ENCODE measurements around the gene CSMD2.

Gene CSMD2

GRCh38 chr1:33971913-33972312 is 193.1 kb downstream of the CSMD2 start:
- Histone ChIP-seq H3K9ac (ENCODE audit: low read length) (no peak overlapping the region), H3K27ac (ENCODE audit: low read depth, low read length) (no peak overlapping the region), H3K36me3 (ENCODE audit: control insufficient read depth, insufficient read depth, low read length) (no peaks in the 10 kb centered on the region)

GRCh38 chr1:33971018-33971710 is 193.9 kb downstream of the CSMD2 start:
- H3K4me1 ChIP-seq (ENCODE audit: control insufficient read depth, insufficient read depth, low read length): peaks cover 14% of the 10 kb centered on the region
- H3K36me3 ChIP-seq (ENCODE audit: control insufficient read depth, insufficient read depth, low read length): no peaks in the 10 kb centered on the region
- H3K4me3 ChIP-seq (ENCODE audit: low read length): no peak overlapping the region
- H3K27me3 ChIP-seq (ENCODE audit: control insufficient read depth, insufficient read depth, low read length): no peaks in the 10 kb centered on the region
- no peak overlapping the region for H3K9ac ChIP-seq (ENCODE audit: low read length)
- no peak overlapping the region for H3K27ac ChIP-seq (ENCODE audit: low read depth, low read length)

More at GRCh38 chr1:33971913-33972312, 193.1 kb downstream of the CSMD2 start:
- Histone ChIP-seq H3K4me1 (ENCODE audit: control insufficient read depth, insufficient read depth, low read length) (peaks cover 14% of the 10 kb centered on the region), H3K27me3 (ENCODE audit: control insufficient read depth, insufficient read depth, low read length) (no peaks in the 10 kb centered on the region), H3K4me3 (ENCODE audit: low read length) (no peak overlapping the region)

GRCh38 chr1:33970148-33970825 is 194.7 kb downstream of the CSMD2 start:
- no peaks in the 10 kb centered on the region for H3K36me3 ChIP-seq (ENCODE audit: control insufficient read depth, insufficient read depth, low read length)
- H3K4me3 ChIP-seq (ENCODE audit: low read length): no peak overlapping the region
- H3K4me1 ChIP-seq (ENCODE audit: control insufficient read depth, insufficient read depth, low read length): peaks cover 14% of the 10 kb centered on the region
- H3K27ac ChIP-seq (ENCODE audit: low read depth, low read length): no peak overlapping the region
- H3K27me3 ChIP-seq (ENCODE audit: control insufficient read depth, insufficient read depth, low read length): no peaks in the 10 kb centered on the region
- no peak overlapping the region for H3K9ac ChIP-seq (ENCODE audit: low read length)

- no peak overlapping the region for H3K4me3 ChIP-seq (ENCODE audit: low read length)
- no peak overlapping the region for H3K27ac ChIP-seq (ENCODE audit: low read depth, low read length)
- H3K27me3 ChIP-seq (ENCODE audit: control insufficient read depth, insufficient read depth, low read length): no peaks in the 10 kb centered on the region
- no peaks in the 10 kb centered on the region for H3K36me3 ChIP-seq (ENCODE audit: control insufficient read depth, insufficient read depth, low read length)
- peaks cover 4% of the 10 kb centered on the region for H3K4me1 ChIP-seq (ENCODE audit: control insufficient read depth, insufficient read depth, low read length)
- H3K9ac ChIP-seq (ENCODE audit: low read length): no peak overlapping the region
These were observed 198.5 kb downstream of the CSMD2 start for GRCh38 chr1:33966346-33967141.

DNA sequence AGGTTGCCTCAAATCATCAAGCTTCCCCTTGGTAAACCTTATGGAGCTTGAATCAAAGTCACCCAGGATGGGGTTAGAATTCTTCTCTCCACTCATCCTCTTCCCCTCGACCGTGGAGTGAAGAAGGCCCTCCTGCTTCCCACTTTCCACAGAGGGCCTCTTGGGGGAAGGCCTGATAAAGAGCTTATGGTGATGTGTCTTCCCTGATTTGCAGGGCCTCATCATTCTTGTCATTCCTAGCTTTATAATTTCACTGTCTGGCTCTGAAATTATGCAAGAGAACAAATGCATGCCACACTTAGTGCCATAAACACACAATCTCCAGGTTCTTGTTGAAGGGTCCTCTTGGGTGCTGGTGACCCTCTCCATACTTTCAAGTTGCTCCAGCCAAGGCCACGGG is 199.9 kb downstream of the CSMD2 start:
- Histone ChIP-seq H3K9ac (ENCODE audit: low read length) (no peak overlapping the region), H3K4me3 (ENCODE audit: low read length) (no peak overlapping the region), H3K4me1 (ENCODE audit: control insufficient read depth, insufficient read depth, low read length) (no peaks in the 10 kb centered on the region), H3K36me3 (ENCODE audit: control insufficient read depth, insufficient read depth, low read length) (no peaks in the 10 kb centered on the region), H3K27me3 (ENCODE audit: control insufficient read depth, insufficient read depth, low read length) (no peaks in the 10 kb centered on the region), H3K27ac (ENCODE audit: low read depth, low read length) (no peak overlapping the region)

- H3K4me1 ChIP-seq (ENCODE audit: control insufficient read depth, insufficient read depth, low read length): no peaks in the 10 kb centered on the region
- H3K9ac ChIP-seq (ENCODE audit: low read length): no peak overlapping the region
- no peak overlapping the region for H3K27ac ChIP-seq (ENCODE audit: low read depth, low read length)
- H3K4me3 ChIP-seq (ENCODE audit: low read length): no peak overlapping the region
- no peaks in the 10 kb centered on the region for H3K27me3 ChIP-seq (ENCODE audit: control insufficient read depth, insufficient read depth, low read length)
- no peaks in the 10 kb centered on the region for H3K36me3 ChIP-seq (ENCODE audit: control insufficient read depth, insufficient read depth, low read length)
These were observed 203.0 kb downstream of the CSMD2 start for GRCh38 chr1:33962061-33962460.

GRCh38 chr1:33960188-33960895 is 204.7 kb downstream of the CSMD2 start:
- Histone ChIP-seq H3K36me3 (ENCODE audit: control insufficient read depth, insufficient read depth, low read length) (no peaks in the 10 kb centered on the region), H3K27ac (ENCODE audit: low read depth, low read length) (no peak overlapping the region), H3K4me1 (ENCODE audit: control insufficient read depth, insufficient read depth, low read length) (no peaks in the 10 kb centered on the region), H3K27me3 (ENCODE audit: control insufficient read depth, insufficient read depth, low read length) (no peaks in the 10 kb centered on the region), H3K9ac (ENCODE audit: low read length) (no peak overlapping the region), H3K4me3 (ENCODE audit: low read length) (no peak overlapping the region)

GRCh38 chr1:33957854-33958253 is 207.2 kb downstream of the CSMD2 start:
- no peaks in the 10 kb centered on the region for H3K27me3 ChIP-seq (ENCODE audit: control insufficient read depth, insufficient read depth, low read length)
- H3K9ac ChIP-seq (ENCODE audit: low read length): no peak overlapping the region
- H3K36me3 ChIP-seq (ENCODE audit: control insufficient read depth, insufficient read depth, low read length): no peaks in the 10 kb centered on the region
- no peak overlapping the region for H3K4me3 ChIP-seq (ENCODE audit: low read length)
- H3K27ac ChIP-seq (ENCODE audit: low read depth, low read length): no peak overlapping the region
- H3K4me1 ChIP-seq (ENCODE audit: control insufficient read depth, insufficient read depth, low read length): no peaks in the 10 kb centered on the region

- Histone ChIP-seq H3K9ac (ENCODE audit: low read length) (no peak overlapping the region), H3K4me1 (ENCODE audit: control insufficient read depth, insufficient read depth, low read length) (no peaks in the 10 kb centered on the region), H3K4me3 (ENCODE audit: low read length) (no peak overlapping the region), H3K27me3 (ENCODE audit: control insufficient read depth, insufficient read depth, low read length) (no peaks in the 10 kb centered on the region), H3K36me3 (ENCODE audit: control insufficient read depth, insufficient read depth, low read length) (no peaks in the 10 kb centered on the region), H3K27ac (ENCODE audit: low read depth, low read length) (no peak overlapping the region)
These were observed 209.9 kb downstream of the CSMD2 start for GRCh38 chr1:33955096-33955495.

DNA sequence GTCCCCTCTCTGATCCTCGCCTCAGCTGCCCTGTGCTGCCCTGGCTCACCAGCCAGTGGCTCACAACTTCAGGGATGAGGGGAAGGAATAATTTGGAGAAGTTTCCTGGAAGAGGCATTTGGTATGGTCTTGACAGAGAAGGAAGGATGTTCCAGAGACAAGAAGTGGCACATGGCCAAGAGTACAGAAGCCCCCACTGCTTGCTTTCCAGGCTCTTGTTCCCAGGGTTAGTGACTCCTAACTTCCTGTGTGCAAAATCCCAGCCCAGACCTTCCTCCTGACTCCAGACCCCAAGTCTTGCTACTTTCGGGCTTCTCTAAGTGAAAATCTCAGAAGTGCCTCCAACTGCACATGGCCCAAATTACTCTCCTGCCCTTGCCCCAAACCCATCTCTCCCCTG is 215.5 kb downstream of the CSMD2 start:
- Histone ChIP-seq H3K27ac (ENCODE audit: low read depth, low read length) (no peak overlapping the region), H3K36me3 (ENCODE audit: control insufficient read depth, insufficient read depth, low read length) (no peaks in the 10 kb centered on the region), H3K9ac (ENCODE audit: low read length) (no peak overlapping the region), H3K27me3 (ENCODE audit: control insufficient read depth, insufficient read depth, low read length) (no peaks in the 10 kb centered on the region), H3K4me3 (ENCODE audit: low read length) (no peak overlapping the region), H3K4me1 (ENCODE audit: control insufficient read depth, insufficient read depth, low read length) (no peaks in the 10 kb centered on the region)

GRCh38 chr1:33948291-33948690 is 216.7 kb downstream of the CSMD2 start:
- Histone ChIP-seq H3K27ac (ENCODE audit: low read depth, low read length) (no peak overlapping the region), H3K4me3 (ENCODE audit: low read length) (no peak overlapping the region), H3K36me3 (ENCODE audit: control insufficient read depth, insufficient read depth, low read length) (no peaks in the 10 kb centered on the region), H3K9ac (ENCODE audit: low read length) (no peak overlapping the region), H3K4me1 (ENCODE audit: control insufficient read depth, insufficient read depth, low read length) (no peaks in the 10 kb centered on the region), H3K27me3 (ENCODE audit: control insufficient read depth, insufficient read depth, low read length) (no peaks in the 10 kb centered on the region)

DNA sequence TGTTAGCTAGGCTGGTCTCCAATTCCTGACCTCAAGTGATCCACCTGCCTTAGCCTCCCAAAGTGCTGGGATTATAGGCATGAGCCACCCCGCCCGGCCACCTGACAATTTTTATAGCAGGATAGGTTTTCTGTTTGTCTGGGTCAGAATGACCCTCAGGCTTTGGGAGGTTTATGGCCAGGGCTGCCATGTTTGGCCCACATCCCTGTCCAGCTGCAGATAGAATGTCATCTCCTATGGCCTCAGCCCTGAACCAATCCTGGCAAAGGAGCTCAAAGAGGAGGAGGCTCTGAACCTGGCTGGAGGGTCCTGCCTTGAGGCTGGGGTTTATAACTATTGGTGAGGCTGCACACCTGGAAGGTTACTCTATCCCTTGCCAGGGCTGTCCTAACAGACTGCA is 218.2 kb downstream of the CSMD2 start:
- no peaks in the 10 kb centered on the region for H3K36me3 ChIP-seq (ENCODE audit: control insufficient read depth, insufficient read depth, low read length)
- no peak overlapping the region for H3K4me3 ChIP-seq (ENCODE audit: low read length)
- no peak overlapping the region for H3K9ac ChIP-seq (ENCODE audit: low read length)
- H3K4me1 ChIP-seq (ENCODE audit: control insufficient read depth, insufficient read depth, low read length): no peaks in the 10 kb centered on the region
- no peaks in the 10 kb centered on the region for H3K27me3 ChIP-seq (ENCODE audit: control insufficient read depth, insufficient read depth, low read length)
- H3K27ac ChIP-seq (ENCODE audit: low read depth, low read length): no peak overlapping the region
